ENCODE results near the gene ENDOD1. TPM values are rescaled to one million over a fixed set of nuclear protein-coding genes. Genes with fewer than 3 reads are reported as not detected.
A peak's percentile ranks its signal among the peaks of the same experiment; 100 is the strongest.

The ENDOD1 gene
- polyA plus RNA-seq, 1 experiment, result 11.0 TPM

DNA sequence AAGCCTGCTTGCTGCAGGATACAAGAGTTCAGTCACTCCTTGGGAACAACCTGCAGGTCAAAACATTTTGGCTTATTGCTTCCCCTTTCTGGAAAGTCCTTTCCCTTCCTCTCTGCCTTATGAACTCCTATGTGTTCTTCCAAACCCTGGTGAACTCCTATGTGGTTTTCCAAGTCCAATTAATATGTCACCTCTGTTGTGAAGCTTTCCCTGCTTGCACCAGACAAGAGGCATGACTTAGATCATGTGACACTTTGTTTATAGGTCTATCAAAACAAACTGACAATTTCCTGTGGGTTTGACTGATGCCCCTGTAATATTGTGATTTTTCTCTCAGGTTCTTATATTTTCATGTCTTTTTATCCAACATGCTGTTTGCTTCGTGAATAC is 64.2 kb downstream of the ENDOD1 start:
- DNase-seq (ENCODE audit: low read depth), result no peak
- Histone ChIP-seq H3K27me3 (ENCODE audit: control insufficient read depth, insufficient read depth, low read length) (peaks cover 2% of the 10 kb centered on the region), H3K4me3 (ENCODE audit: low read depth, low read length) (no peak overlapping the region), H3K36me3 (ENCODE audit: control insufficient read depth, insufficient read depth, low read length) (no peaks in the 10 kb centered on the region)
- CTCF ChIA-PET, result interaction anchor here (0.7 to 13.8 kb wide), 8 partner anchors 11 to 610 kb away, joined by 3 to 187 read pairs (median 4); partner anchors contain the start of gene SRSF8
- TF ChIP-seq, protein P1, sequence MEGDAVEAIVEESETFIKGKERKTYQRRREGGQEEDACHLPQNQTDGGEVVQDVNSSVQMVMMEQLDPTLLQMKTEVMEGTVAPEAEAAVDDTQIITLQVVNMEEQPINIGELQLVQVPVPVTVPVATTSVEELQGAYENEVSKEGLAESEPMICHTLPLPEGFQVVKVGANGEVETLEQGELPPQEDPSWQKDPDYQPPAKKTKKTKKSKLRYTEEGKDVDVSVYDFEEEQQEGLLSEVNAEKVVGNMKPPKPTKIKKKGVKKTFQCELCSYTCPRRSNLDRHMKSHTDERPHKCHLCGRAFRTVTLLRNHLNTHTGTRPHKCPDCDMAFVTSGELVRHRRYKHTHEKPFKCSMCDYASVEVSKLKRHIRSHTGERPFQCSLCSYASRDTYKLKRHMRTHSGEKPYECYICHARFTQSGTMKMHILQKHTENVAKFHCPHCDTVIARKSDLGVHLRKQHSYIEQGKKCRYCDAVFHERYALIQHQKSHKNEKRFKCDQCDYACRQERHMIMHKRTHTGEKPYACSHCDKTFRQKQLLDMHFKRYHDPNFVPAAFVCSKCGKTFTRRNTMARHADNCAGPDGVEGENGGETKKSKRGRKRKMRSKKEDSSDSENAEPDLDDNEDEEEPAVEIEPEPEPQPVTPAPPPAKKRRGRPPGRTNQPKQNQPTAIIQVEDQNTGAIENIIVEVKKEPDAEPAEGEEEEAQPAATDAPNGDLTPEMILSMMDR (IDR thresholded peaks at IDR 0.05; ENCODE audit: insufficient read depth, low read depth, low read length), result no peak
- POLR2A ChIA-PET, result no interaction called here

DNA sequence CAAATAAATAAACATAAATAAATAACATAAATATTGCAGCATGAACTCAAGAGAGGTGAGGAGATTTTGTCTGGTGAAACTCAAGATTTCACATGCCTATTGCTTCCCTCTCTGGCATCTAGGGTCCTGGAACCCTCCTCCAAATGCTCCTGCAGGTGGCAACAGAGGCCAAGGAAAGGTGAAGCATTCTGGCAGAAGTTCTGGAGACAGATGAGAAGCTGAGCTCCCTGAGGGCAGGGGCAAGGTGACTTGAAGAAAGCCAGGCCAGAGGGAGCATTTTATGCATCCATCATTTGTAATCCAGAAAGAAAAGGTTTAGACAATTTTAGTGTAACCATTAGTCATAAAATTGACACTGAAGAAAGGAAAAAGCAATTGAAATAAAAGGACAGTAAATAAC is 64.9 kb downstream of the ENDOD1 start:
- ChIA-PET CTCF (interaction anchor here (0.6 to 13.8 kb wide), 9 partner anchors 10 to 609 kb away, joined by 3 to 187 read pairs (median 3); partner anchors contain the start of gene SRSF8), POLR2A (no interaction called here)
- H3K27me3 ChIP-seq (ENCODE audit: control insufficient read depth, insufficient read depth, low read length), result peaks cover 2% of the 10 kb centered on the region

DNA sequence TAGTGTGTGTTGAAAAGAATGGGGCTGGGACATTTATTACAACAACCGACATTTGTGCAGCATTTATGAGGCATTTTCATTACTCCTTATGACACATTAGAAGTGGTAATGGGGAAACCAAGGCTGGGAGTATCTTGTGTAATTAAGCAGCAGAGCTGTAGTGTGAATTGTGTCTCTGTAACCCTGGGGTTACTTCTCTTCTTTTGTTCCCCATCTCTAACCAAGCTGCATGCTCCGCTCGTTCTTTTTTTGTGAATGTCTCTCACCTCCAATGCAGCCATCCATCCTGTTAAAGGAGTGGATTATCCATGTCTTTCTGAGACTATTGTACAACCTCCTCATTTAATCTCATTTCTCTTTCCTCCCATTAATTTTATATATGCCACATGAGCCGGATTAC is 65.7 kb downstream of the ENDOD1 start:
- H3K4me3 ChIP-seq (ENCODE audit: low read depth, low read length), result no peak overlapping the region
- H3K36me3 ChIP-seq (ENCODE audit: control insufficient read depth, insufficient read depth, low read length), result no peaks in the 10 kb centered on the region
- TF ChIP-seq, protein P1 (IDR thresholded peaks at IDR 0.05; ENCODE audit: insufficient read depth, low read depth, low read length), result no peak
- DNase-seq (ENCODE audit: low read depth), result no peak
- ChIA-PET POLR2A (no interaction called here), CTCF (interaction anchor here (11.0 to 13.8 kb wide), 3 partner anchors 87 to 609 kb away, joined by 128 to 187 read pairs (median 163); partner anchors contain the start of gene SRSF8)
- peaks cover 2% of the 10 kb centered on the region for H3K27me3 ChIP-seq (ENCODE audit: control insufficient read depth, insufficient read depth, low read length)

More for the DNA sequence above, 64.9 kb downstream of the ENDOD1 start:
- no peaks in the 10 kb centered on the region for H3K36me3 ChIP-seq (ENCODE audit: control insufficient read depth, insufficient read depth, low read length)
- TF ChIP-seq, protein P1 (IDR thresholded peaks at IDR 0.05; ENCODE audit: insufficient read depth, low read depth, low read length), result peak; percentile 49
- DNase-seq (ENCODE audit: low read depth), result no peak
- H3K4me3 ChIP-seq (ENCODE audit: low read depth, low read length), result no peak overlapping the region

DNA sequence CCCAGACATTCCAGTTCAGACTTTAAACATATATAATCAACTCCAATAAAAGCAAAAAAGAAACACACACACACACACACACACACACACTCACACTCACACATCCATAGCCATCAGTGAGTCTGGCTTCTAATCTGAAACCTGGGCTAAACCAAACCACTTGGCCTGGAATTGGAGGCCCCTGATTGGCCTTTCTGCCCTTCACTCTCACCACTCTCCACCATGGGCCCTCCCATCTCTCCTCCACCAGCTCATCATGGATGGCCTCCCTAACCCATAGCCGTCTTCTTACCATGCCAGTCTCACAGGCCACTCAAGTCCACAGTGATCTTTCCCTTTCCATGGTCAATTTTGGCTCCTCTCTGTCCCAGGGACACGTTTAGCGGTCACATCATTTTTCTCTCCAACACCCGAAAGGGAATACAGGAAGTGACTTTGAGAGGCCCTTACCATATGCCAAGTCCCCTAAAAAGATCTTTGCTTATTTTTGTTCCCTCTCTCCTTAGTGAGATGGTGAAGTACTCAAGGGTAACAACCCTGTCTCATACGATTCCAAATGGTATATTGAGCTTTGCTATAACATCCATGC is 66.6 kb downstream of the ENDOD1 start:
- POLR2A ChIA-PET, result no interaction called here
- TF ChIP-seq, protein P1 (IDR thresholded peaks at IDR 0.05; ENCODE audit: insufficient read depth, low read depth, low read length), result no peak
- H3K4me3 ChIP-seq (ENCODE audit: low read depth, low read length), result no peak overlapping the region
- CTCF ChIA-PET, result interaction anchor here (0.6 to 13.8 kb wide), 4 partner anchors 44 to 608 kb away, joined by 3 to 187 read pairs (median 83); partner anchors contain the start of gene SRSF8
- no peak for DNase-seq (ENCODE audit: low read depth)
- H3K27me3 ChIP-seq (ENCODE audit: control insufficient read depth, insufficient read depth, low read length), result peaks cover 2% of the 10 kb centered on the region
- no peaks in the 10 kb centered on the region for H3K36me3 ChIP-seq (ENCODE audit: control insufficient read depth, insufficient read depth, low read length)

DNA sequence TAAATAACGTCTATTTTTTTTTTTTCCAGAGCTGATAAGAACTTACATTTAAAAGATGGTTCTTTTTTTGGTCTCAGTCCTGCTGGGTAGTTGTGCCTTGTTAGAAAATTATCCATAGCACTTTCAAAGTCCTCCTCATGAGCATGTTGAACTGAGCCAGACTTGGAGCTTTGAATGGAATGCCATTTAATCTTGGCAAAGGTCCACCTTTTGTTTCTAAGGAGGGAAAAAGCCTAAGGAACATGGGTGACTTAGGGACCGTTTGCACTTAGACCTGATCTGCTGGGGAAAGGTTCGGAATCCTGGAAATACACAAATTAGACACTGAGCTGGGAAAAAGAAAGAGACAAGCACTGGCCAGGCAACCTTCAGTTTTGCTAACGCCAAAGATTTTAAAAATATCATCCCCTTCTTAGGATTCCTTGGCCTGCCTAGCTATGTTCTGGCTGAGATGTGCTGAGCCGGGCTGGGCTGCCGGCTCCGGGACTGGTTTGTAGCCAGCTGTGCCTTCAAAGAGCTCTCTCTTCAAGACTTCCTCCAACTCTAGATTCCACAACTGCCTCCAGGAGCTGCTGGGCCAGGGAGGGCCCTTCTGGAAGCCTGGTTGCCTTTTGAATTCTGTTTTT is 67.4 kb downstream of the ENDOD1 start:
- Histone ChIP-seq H3K4me3 (ENCODE audit: low read depth, low read length) (no peak overlapping the region), H3K27me3 (ENCODE audit: control insufficient read depth, insufficient read depth, low read length) (peaks cover 5% of the 10 kb centered on the region), H3K36me3 (ENCODE audit: control insufficient read depth, insufficient read depth, low read length) (no peaks in the 10 kb centered on the region)
- no peak for DNase-seq (ENCODE audit: low read depth)
- TF ChIP-seq, protein P1 (IDR thresholded peaks at IDR 0.05; ENCODE audit: insufficient read depth, low read depth, low read length), result no peak
- POLR2A ChIA-PET, result no interaction called here
- CTCF ChIA-PET, result interaction anchor here (1.2 to 13.8 kb wide), 3 partner anchors 90 to 607 kb away, joined by 3 to 187 read pairs (median 163); partner anchors contain the start of gene SRSF8
